Stromal cell of bone marrow (primary cell): ENCODE data around the gene A4GALT.

Experiments
- DNase-seq: peaks from one replicate; pipeline ENCODE4 v3.0.0-alpha.2; 2012; ENCODE audit warnings: low read depth

The A4GALT gene

GRCh38 chr22:42648368-42649245 lies 72.1 kb downstream of the A4GALT start:
- DNase-seq: no peak

DNA sequence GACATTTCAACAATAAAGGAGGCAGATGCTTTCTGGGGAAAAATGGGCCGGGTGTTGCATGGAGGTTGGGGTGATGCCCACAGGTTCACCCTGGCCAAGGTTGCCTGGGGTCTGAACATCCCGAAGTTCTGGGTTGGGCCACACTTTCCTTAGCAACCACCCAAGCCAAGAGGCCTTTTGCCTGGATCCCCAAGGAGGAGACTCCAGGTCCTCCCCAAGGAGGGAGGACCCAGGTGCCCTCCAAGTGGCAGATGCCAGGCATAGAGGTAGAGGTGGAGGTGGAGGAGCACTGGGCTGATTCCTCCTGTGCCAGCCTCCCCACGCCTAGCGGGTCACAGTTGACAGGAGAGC lies 72.7 kb downstream of the A4GALT start:
- no peak for DNase-seq

DNA sequence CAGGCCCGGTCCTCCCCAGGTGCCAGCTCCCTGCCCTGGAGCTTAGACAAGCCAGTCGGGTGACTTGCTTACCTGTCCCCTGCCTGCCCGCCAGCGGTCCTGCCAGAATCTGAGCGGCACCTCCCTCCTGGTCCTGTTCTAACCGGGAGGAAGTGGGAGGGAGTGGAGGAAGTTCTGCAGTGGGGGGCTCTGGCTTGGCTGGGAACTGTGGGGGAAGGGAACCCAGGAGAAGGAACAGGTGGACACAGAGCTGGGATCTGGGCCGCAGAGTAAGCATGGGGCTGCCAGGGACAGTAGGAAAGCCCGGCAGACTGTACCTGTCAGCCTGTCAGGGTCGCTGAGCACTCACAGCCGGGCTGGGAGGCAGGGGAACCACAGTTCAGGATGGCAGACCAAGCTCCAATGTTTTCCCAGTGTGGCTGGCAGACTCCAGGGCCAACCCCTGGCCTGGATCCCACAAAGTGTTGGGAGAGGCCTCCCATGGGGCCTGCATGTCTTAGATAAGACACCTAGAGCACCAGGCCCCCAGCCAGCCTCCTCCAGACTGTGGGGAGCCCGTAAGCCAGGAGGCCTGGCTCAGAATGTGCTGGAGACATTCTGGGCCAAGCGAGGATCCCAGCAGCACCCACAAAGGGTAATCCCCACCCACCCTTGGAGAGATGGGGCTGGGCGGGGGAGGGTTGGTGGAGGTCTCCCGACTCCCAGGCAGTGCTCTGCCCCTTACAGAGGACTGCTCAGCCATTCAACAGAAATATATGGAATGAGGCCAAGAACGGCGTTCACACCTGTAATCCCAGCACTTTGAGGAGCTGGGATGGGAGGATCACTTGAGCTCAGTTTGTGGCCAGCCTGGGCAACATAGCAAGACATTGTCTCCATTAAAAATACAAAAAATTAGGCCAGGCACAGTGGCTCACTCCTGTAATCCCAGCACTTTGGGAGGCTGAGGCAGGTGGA lies 73.8 kb downstream of the A4GALT start:
- no peak for DNase-seq

GRCh38 chr22:42645938-42646568 lies 74.6 kb downstream of the A4GALT start:
- no peak for DNase-seq

DNA sequence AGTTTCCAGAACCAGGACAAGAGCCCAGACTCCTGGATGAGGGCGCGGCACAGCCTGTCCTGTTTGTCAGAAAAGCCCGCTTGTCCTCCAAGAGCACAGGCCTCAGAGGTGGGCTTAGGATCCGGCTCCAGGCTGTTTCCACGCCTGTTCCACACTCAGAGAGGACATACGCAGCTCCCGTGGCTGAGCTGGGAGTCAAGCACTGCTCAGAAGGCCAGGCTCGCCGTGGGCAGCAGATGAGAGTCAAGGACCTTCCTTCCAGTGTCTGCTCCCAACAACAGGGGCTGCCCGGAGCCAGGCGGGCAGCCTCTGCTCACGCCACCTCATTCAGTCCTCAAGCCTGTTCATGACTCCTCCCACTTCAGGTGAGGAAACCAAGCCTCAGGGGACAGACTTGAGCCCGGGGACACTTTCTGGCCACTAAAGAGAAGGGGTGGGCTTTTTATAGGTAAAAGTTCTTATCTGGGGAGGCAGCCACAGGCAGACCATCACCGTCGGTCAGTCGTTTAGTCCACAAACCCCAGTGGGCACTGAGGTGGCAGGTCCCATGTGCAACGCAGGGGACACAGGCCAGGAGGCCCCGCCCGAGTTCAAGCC lies 75.2 kb downstream of the A4GALT start:
- no peak for DNase-seq

- no peak for DNase-seq
Measured at GRCh38 chr22:42644422-42645340, 76.0 kb downstream of the A4GALT start.

- DNase-seq: no peak
Measured at GRCh38 chr22:42643634-42644421, 76.8 kb downstream of the A4GALT start.

- DNase-seq: no peak
Measured at GRCh38 chr22:42642806-42643633, 77.7 kb downstream of the A4GALT start.
